ENCODE measurements around the gene CST6.
A peak's percentile ranks its signal among the peaks of the same experiment; 100 is the strongest.

The CST6 gene

DNA sequence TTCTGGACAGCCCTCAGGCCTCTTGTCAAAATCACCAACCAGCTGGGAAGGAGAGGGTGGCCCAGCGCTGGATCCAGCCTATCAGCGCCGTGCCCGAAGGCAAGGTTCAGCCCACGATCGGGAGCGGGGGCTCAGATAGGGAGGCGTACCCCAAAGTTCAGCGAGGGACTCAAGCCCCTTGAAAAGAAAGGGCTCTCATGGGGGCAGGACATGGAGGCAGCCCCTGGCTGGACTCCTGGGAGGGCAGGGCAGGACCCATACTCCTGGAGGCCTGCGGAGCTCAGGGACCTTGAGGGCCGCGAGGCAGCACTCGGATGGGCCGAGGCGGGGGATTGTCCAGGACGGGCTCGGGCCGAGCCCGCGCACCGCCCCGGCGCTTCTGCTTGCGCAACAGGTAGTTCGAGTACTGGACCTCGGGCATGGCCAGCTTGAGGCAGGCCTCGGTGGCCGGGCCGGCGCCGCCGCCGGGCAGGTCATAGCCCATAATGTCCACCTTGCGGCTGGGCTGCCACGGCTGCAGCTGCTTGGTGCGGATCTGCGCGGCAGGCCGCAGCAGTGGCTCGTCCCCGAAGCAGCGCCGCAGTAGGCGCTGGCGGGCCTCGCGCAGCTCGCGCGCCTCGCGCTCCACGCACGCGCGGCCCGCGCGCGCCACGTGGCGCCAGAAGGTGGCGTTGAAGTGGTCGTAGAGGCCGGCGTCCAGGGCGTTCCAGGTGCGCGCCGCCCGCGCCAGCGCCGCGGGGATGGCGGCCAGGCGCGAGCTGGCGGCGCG is 30.6 kb downstream of the CST6 start:
- no peak for DNase-seq
- H3K36me3 ChIP-seq (replicated peaks; ENCODE audit: insufficient read depth, low read length): no peaks in the 10 kb centered on the region
- no peaks in the 10 kb centered on the region for H3K27me3 ChIP-seq (replicated peaks; ENCODE audit: insufficient read depth, low read length)
- H3K4me3 ChIP-seq (ENCODE audit: low read length): no peak overlapping the region
- H3K9me2 ChIP-seq (replicated peaks; ENCODE audit: insufficient read depth, low read length): no peaks in the 10 kb centered on the region
- TF ChIP-seq, protein P1, sequence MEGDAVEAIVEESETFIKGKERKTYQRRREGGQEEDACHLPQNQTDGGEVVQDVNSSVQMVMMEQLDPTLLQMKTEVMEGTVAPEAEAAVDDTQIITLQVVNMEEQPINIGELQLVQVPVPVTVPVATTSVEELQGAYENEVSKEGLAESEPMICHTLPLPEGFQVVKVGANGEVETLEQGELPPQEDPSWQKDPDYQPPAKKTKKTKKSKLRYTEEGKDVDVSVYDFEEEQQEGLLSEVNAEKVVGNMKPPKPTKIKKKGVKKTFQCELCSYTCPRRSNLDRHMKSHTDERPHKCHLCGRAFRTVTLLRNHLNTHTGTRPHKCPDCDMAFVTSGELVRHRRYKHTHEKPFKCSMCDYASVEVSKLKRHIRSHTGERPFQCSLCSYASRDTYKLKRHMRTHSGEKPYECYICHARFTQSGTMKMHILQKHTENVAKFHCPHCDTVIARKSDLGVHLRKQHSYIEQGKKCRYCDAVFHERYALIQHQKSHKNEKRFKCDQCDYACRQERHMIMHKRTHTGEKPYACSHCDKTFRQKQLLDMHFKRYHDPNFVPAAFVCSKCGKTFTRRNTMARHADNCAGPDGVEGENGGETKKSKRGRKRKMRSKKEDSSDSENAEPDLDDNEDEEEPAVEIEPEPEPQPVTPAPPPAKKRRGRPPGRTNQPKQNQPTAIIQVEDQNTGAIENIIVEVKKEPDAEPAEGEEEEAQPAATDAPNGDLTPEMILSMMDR (IDR thresholded peaks at IDR 0.05; ENCODE audit: low read length): no peak
- TF ChIP-seq EZH2 (optimal IDR thresholded peaks at IDR 0.05; ENCODE audit: low read depth, low read length) (no peak), EZH2phosphoT487 (IDR thresholded peaks at IDR 0.05; ENCODE audit: low read length) (no peak)
- no peak overlapping the region for H3K27ac ChIP-seq (ENCODE audit: low read length)
- no peaks in the 10 kb centered on the region for H3K9me3 ChIP-seq (replicated peaks; ENCODE audit: insufficient read depth, low read length)
- H3K4me1 ChIP-seq (ENCODE audit: low read length): peaks cover 15% of the 10 kb centered on the region
- H4K20me1 ChIP-seq (ENCODE audit: insufficient read depth, low read length): no peaks in the 10 kb centered on the region
- H2AFZ ChIP-seq (ENCODE audit: low read length): no peak overlapping the region
- H3F3A ChIP-seq (ENCODE audit: insufficient read depth, low read length): peaks cover 10% of the 10 kb centered on the region
- H3K9ac ChIP-seq (ENCODE audit: low read length): no peak overlapping the region
- no peak overlapping the region for H3K4me2 ChIP-seq (ENCODE audit: low read depth, low read length)
- no peaks in the 10 kb centered on the region for H3K79me2 ChIP-seq (ENCODE audit: low read length)

DNA sequence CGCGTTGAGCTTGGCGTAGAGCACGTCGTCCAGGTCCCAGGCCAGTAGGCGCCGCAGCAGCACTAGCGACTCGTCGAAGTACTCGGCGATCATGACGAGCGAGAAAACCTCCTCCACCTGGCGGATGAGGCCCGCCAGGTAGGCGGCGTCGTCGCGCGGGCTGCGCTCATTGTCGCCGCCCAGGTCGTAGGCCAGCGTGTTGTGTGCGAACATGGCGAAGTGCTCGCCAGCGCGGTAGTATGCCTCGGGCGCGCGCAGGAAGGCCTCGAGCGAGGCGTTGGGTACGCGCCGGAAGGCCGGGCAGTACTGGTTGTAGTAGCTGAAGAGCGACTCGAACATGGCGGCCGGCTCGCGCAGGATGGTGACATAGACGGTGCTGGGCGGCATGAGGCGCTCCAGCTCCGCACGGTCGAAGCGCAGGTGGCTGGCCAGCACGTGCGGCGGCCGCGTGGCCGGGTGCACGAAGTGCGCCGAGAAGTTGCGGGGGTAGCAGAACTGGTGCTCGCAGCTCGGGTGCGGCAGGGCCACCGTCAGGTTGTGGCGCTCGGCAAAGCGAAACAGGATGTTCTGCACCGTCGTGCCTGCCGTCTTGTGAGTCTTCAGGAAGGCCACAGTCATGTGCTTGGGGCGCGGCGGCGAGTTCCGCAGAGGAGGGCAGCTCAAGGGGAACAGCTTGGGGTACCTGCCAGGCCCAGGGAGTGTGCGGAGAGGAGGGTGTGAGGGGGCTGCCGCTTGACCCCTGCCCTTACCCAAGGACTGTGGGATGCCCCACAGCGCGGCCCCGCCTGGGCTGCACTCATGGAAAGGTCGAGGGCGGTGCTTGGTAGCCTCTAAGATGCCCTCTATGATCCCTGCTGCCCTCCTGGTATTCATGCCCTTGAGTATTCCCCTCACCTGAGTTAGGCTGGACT is 31.4 kb downstream of the CST6 start:
- Histone ChIP-seq H3K36me3 (replicated peaks; ENCODE audit: insufficient read depth, low read length) (no peaks in the 10 kb centered on the region), H3K27ac (ENCODE audit: low read length) (no peak overlapping the region), H3K79me2 (ENCODE audit: low read length) (no peaks in the 10 kb centered on the region), H4K20me1 (ENCODE audit: insufficient read depth, low read length) (no peaks in the 10 kb centered on the region), H3K9ac (ENCODE audit: low read length) (no peak overlapping the region), H3K9me3 (replicated peaks; ENCODE audit: insufficient read depth, low read length) (no peaks in the 10 kb centered on the region), H3F3A (ENCODE audit: insufficient read depth, low read length) (peaks cover 10% of the 10 kb centered on the region), H3K4me1 (ENCODE audit: low read length) (peaks cover 15% of the 10 kb centered on the region), H3K27me3 (replicated peaks; ENCODE audit: insufficient read depth, low read length) (no peaks in the 10 kb centered on the region), H3K4me2 (ENCODE audit: low read depth, low read length) (no peak overlapping the region), H3K4me3 (ENCODE audit: low read length) (no peak overlapping the region), H3K9me2 (replicated peaks; ENCODE audit: insufficient read depth, low read length) (no peaks in the 10 kb centered on the region), H2AFZ (ENCODE audit: low read length) (no peak overlapping the region)
- TF ChIP-seq EZH2phosphoT487 (IDR thresholded peaks at IDR 0.05; ENCODE audit: low read length): no peak
- no peak for TF ChIP-seq EZH2 (optimal IDR thresholded peaks at IDR 0.05; ENCODE audit: low read depth, low read length)
- TF ChIP-seq, protein P1 (IDR thresholded peaks at IDR 0.05; ENCODE audit: low read length): no peak
- DNase-seq: no peak

DNA sequence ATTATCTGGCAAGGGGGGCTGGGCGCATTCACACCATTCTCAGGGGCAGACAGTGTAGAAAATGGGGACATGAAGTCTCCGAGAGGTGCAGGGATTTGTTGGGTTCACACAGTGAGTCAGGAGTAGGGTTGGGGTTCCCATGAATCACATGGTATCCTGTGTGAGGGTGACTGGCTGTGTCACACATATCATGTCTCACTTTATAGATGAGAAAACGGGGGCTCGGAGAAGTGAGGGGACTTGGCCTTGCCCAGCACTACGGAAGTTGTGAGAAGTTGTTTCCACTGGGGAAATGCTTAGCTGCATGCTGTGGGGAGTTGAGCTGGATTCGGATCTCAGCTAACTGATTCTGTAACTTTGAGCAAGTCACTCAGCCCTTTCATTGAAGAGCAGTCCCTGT is 32.9 kb downstream of the CST6 start:
- Histone ChIP-seq H3K4me2 (ENCODE audit: low read depth, low read length) (peak overlapping the region; percentile 98), H3K27ac (ENCODE audit: low read length) (no peak overlapping the region), H3K4me1 (ENCODE audit: low read length) (peaks cover 15% of the 10 kb centered on the region), H4K20me1 (ENCODE audit: insufficient read depth, low read length) (no peaks in the 10 kb centered on the region), H3K79me2 (ENCODE audit: low read length) (no peaks in the 10 kb centered on the region), H3K9me2 (replicated peaks; ENCODE audit: insufficient read depth, low read length) (no peaks in the 10 kb centered on the region), H2AFZ (ENCODE audit: low read length) (peak overlapping the region; percentile 88), H3K27me3 (replicated peaks; ENCODE audit: insufficient read depth, low read length) (no peaks in the 10 kb centered on the region), H3F3A (ENCODE audit: insufficient read depth, low read length) (peaks cover 10% of the 10 kb centered on the region), H3K4me3 (ENCODE audit: low read length) (peak overlapping the region; percentile 24; the same call in 1 of the 2 replicates), H3K9me3 (replicated peaks; ENCODE audit: insufficient read depth, low read length) (no peaks in the 10 kb centered on the region), H3K36me3 (replicated peaks; ENCODE audit: insufficient read depth, low read length) (no peaks in the 10 kb centered on the region), H3K9ac (ENCODE audit: low read length) (no peak overlapping the region)
- DNase-seq: no peak
- TF ChIP-seq EZH2phosphoT487 (IDR thresholded peaks at IDR 0.05; ENCODE audit: low read length): no peak
- TF ChIP-seq, protein P1 (IDR thresholded peaks at IDR 0.05; ENCODE audit: low read length): no peak
- TF ChIP-seq EZH2 (optimal IDR thresholded peaks at IDR 0.05; ENCODE audit: low read depth, low read length): no peak
